ENCODE measurements around the gene ZNF316.
A peak's percentile ranks its signal among the peaks of the same experiment; 100 is the strongest.

The ZNF316 gene

DNA sequence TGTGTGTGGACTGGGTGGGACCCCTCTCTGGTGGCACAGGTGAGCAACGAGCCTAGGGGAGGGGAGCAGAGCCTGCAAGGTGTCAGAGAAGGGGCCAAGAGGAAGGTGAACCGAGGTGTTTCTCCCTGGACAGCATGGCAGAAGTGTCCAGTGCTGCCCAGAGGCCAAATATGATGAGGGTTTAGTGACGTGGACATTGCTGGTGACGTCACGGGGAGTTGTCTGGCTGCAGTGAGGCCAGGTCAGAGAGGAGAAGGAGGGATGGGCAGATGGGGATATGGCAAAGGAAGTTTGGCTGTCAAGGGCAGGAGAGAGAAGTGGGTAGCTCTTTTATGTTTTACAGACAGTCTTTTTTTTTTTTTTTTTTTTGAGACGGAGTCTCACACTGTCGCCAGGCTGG lies 24.3 kb upstream of the ZNF316 start:
- peak overlapping the region in 1 of 2 donors; percentile 36 for H3K4me3 ChIP-seq (ENCODE audit: low read length in 2 of 2)
- no peak overlapping the region for H3K4me2 ChIP-seq (ENCODE audit: insufficient read depth, low read length, poor library complexity, severe bottlenecking)
- H2BK120ac ChIP-seq (ENCODE audit: low read depth, low read length) = no peak overlapping the region
- no peak overlapping the region for H3K27ac ChIP-seq (replicated peaks; ENCODE audit: low read length)
- WGBS, 2 donors (ENCODE audit: extremely low coverage in 2 of 2, insufficient read length in 2 of 2, insufficient replicate concordance in 1 of 2) = no CpG with 5 or more reads among the region's 7 CpGs
- peaks cover 8 to 23% of the 10 kb centered on the region in 2 donors for H3K36me3 ChIP-seq (replicated peaks in 1 of 2; ENCODE audit: control insufficient read depth in 2 of 2, insufficient read depth in 2 of 2, low read length in 2 of 2)
- H3K23ac ChIP-seq (ENCODE audit: low read depth, low read length, poor library complexity) = no peak overlapping the region
- H2AFZ ChIP-seq (ENCODE audit: low read length) = no peak overlapping the region
- H4K8ac ChIP-seq (ENCODE audit: low read depth, low read length) = no peak overlapping the region
- H3K9ac ChIP-seq (ENCODE audit: low read depth, low read length, poor library complexity) = no peak overlapping the region
- H3K4ac ChIP-seq (ENCODE audit: low read length) = no peak overlapping the region
- no peak overlapping the region for H2BK5ac ChIP-seq (ENCODE audit: low read length)
- H3K4me1 ChIP-seq (ENCODE audit: control insufficient read depth in 2 of 2, insufficient read depth in 1 of 2, low read depth in 1 of 2, low read length in 2 of 2) = peaks cover 6 to 8% of the 10 kb centered on the region in 2 donors
- H3K27me3 ChIP-seq (ENCODE audit: control insufficient read depth in 3 of 3, insufficient read depth in 3 of 3, low read depth in 1 of 3, low read length in 3 of 3) = no peaks in the 10 kb centered on the region
- no peak overlapping the region for H2AK5ac ChIP-seq (ENCODE audit: low read depth, low read length)
- no peak overlapping the region for H4K91ac ChIP-seq (ENCODE audit: low read depth, low read length, poor library complexity)
- H2BK15ac ChIP-seq (ENCODE audit: low read length) = no peak overlapping the region
- no peaks in the 10 kb centered on the region for H3K9me3 ChIP-seq (replicated peaks in 1 of 2; ENCODE audit: control insufficient read depth in 2 of 2, insufficient read depth in 1 of 2, low read depth in 1 of 2, low read length in 2 of 2)
- H2BK12ac ChIP-seq (ENCODE audit: low read length) = no peak overlapping the region
- no peak overlapping the region for H3K14ac ChIP-seq (ENCODE audit: low read length)
- H3K79me1 ChIP-seq (ENCODE audit: low read depth, low read length) = peaks cover 8% of the 10 kb centered on the region
- no peak for DNase-seq (ENCODE audit: low spot score)
- H3K18ac ChIP-seq (ENCODE audit: low read length) = peak overlapping the region; percentile 38

DNA sequence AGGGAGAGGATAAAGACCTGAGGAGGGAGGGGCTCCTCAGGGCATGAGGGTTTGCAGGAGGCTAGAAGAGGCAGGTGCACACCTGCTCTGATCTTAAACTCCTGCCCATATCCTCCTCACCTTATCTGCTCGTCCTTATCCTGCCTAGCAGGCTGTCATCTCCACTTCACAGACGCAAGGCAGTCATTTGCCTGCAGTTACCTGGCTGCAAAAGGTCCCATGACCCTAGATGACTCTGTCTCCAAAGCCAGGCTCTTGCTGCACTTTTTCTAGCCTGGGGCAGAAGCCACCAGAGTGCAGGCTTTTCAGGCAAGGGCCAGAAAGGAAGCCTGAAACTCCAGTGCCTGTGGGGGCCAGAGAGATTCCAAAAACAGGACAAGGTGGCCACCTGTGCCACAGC lies 23.4 kb upstream of the ZNF316 start:
- H3K23ac ChIP-seq (ENCODE audit: low read depth, low read length, poor library complexity) = no peak overlapping the region
- no peak overlapping the region for H3K27ac ChIP-seq (replicated peaks; ENCODE audit: low read length)
- H3K9ac ChIP-seq (ENCODE audit: low read depth, low read length, poor library complexity) = no peak overlapping the region
- H3K4me1 ChIP-seq (ENCODE audit: control insufficient read depth in 2 of 2, insufficient read depth in 1 of 2, low read depth in 1 of 2, low read length in 2 of 2) = peaks cover 6 to 8% of the 10 kb centered on the region in 2 donors
- no peaks in the 10 kb centered on the region for H3K27me3 ChIP-seq (ENCODE audit: control insufficient read depth in 3 of 3, insufficient read depth in 3 of 3, low read depth in 1 of 3, low read length in 3 of 3)
- H2BK12ac ChIP-seq (ENCODE audit: low read length) = no peak overlapping the region
- H3K4ac ChIP-seq (ENCODE audit: low read length) = no peak overlapping the region
- peaks cover 8% of the 10 kb centered on the region for H3K79me1 ChIP-seq (ENCODE audit: low read depth, low read length)
- no peak overlapping the region for H2BK15ac ChIP-seq (ENCODE audit: low read length)
- no peak overlapping the region for H2BK120ac ChIP-seq (ENCODE audit: low read depth, low read length)
- H2BK5ac ChIP-seq (ENCODE audit: low read length) = no peak overlapping the region
- no peak overlapping the region for H2AK5ac ChIP-seq (ENCODE audit: low read depth, low read length)
- H3K36me3 ChIP-seq (replicated peaks in 1 of 2; ENCODE audit: control insufficient read depth in 2 of 2, insufficient read depth in 2 of 2, low read length in 2 of 2) = peaks cover 6 to 26% of the 10 kb centered on the region in 2 donors
- no peak overlapping the region for H4K8ac ChIP-seq (ENCODE audit: low read depth, low read length)
- no peak overlapping the region for H3K14ac ChIP-seq (ENCODE audit: low read length)
- peak overlapping the region in 1 of 2 donors; percentile 10 for H3K4me3 ChIP-seq (ENCODE audit: low read length in 2 of 2)
- H2AFZ ChIP-seq (ENCODE audit: low read length) = no peak overlapping the region
- no peak overlapping the region for H3K4me2 ChIP-seq (ENCODE audit: insufficient read depth, low read length, poor library complexity, severe bottlenecking)
- no peak overlapping the region for H4K91ac ChIP-seq (ENCODE audit: low read depth, low read length, poor library complexity)
- H3K9me3 ChIP-seq (replicated peaks in 1 of 2; ENCODE audit: control insufficient read depth in 2 of 2, insufficient read depth in 1 of 2, low read depth in 1 of 2, low read length in 2 of 2) = no peaks in the 10 kb centered on the region
- no CpG with 5 or more reads among the region's 2 CpGs for WGBS, 2 donors (ENCODE audit: extremely low coverage in 2 of 2, insufficient read length in 2 of 2, insufficient replicate concordance in 1 of 2)
- DNase-seq (ENCODE audit: low spot score) = no peak
- no peak overlapping the region for H3K18ac ChIP-seq (ENCODE audit: low read length)

DNA sequence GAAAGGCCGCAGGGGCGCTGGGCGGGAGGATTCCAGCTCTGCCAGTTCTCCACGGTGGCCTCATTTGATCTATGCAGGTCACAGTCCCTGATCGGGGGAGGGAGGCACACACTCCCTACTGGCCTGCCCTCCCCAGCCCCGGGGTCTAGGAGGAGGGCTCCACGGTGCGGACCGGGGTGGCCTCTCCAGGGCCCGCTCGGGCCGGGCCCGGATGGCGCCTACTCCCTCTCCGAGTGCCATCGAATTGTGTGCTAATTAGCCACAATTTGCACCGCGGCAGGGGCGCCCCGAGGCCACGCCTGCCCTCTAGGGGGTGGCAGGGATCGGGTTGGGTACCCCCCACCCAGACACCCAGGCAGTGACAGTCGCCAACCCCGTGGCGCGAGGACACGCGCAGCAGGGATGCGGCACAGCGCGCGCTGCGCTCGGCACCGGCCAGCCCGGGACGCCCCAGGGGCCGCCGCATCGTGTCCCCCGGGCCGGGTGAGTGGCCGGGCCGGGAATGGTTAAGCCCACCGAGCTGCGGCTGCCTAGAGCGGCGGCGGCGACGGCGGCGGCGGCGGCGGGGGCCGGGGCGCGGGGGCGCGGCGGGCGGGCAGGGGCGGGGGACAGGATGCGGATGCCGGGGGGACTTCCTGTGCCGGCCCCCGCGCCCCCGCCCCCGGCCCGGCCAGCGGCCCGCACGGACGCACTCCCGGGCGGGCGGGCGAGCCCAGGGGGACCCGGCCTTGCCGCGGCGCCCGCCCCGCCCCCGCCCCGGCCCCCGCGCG lies 22.0 kb upstream of the ZNF316 start, which contains the start of gene ZNF853:
TSS of gene ZNF853 (plus strand) at position 658 of the 770 bp plus-strand sequence. CDS start 565 bp downstream, outside the sequence.
- Histone ChIP-seq H4K8ac (ENCODE audit: low read depth, low read length) (no peak within 1 kb of the TSS), H3K23ac (ENCODE audit: low read depth, low read length, poor library complexity) (peak within 1 kb of the TSS; percentile 96), H2BK5ac (ENCODE audit: low read length) (peak within 1 kb of the TSS; percentile 93), H3K18ac (ENCODE audit: low read length) (peak within 1 kb of the TSS; percentile 94), H3K27me3 (ENCODE audit: control insufficient read depth in 3 of 3, insufficient read depth in 3 of 3, low read depth in 1 of 3, low read length in 3 of 3) (no peaks in the 10 kb centered on the region), H3K9me3 (replicated peaks in 1 of 2; ENCODE audit: control insufficient read depth in 2 of 2, insufficient read depth in 1 of 2, low read depth in 1 of 2, low read length in 2 of 2) (no peaks in the 10 kb centered on the region), H3K14ac (ENCODE audit: low read length) (peak within 1 kb of the TSS; percentile 97), H2BK120ac (ENCODE audit: low read depth, low read length) (peak within 1 kb of the TSS; percentile 72), H3K27ac (replicated peaks; ENCODE audit: low read length) (peak within 1 kb of the TSS; percentile 72), H4K91ac (ENCODE audit: low read depth, low read length, poor library complexity) (no peak within 1 kb of the TSS), H2BK15ac (ENCODE audit: low read length) (no peak within 1 kb of the TSS), H2BK12ac (ENCODE audit: low read length) (peak within 1 kb of the TSS; percentile 84), H3K4me2 (ENCODE audit: insufficient read depth, low read length, poor library complexity, severe bottlenecking) (peak within 1 kb of the TSS; percentile 95), H3K4me3 (ENCODE audit: low read length in 2 of 2) (peak within 1 kb of the TSS; percentile 93 to 95), H3K4me1 (ENCODE audit: control insufficient read depth in 2 of 2, insufficient read depth in 1 of 2, low read depth in 1 of 2, low read length in 2 of 2) (peaks cover 6 to 8% of the 10 kb centered on the region in 2 donors), H3K79me1 (ENCODE audit: low read depth, low read length) (peaks cover 8% of the 10 kb centered on the region), H2AK5ac (ENCODE audit: low read depth, low read length) (peak within 1 kb of the TSS; percentile 86), H3K4ac (ENCODE audit: low read length) (peak within 1 kb of the TSS; percentile 4), H2AFZ (ENCODE audit: low read length) (peak within 1 kb of the TSS; percentile 100), H3K36me3 (replicated peaks in 1 of 2; ENCODE audit: control insufficient read depth in 2 of 2, insufficient read depth in 2 of 2, low read length in 2 of 2) (peaks cover 6 to 29% of the 10 kb centered on the region in 2 donors), H3K9ac (ENCODE audit: low read depth, low read length, poor library complexity) (peak within 1 kb of the TSS; percentile 97)
- WGBS, 2 donors (ENCODE audit: extremely low coverage in 2 of 2, insufficient read length in 2 of 2, insufficient replicate concordance in 1 of 2) = no CpG with 5 or more reads among the region's 91 CpGs
- peak; percentile 54 for DNase-seq (ENCODE audit: low spot score)

DNA sequence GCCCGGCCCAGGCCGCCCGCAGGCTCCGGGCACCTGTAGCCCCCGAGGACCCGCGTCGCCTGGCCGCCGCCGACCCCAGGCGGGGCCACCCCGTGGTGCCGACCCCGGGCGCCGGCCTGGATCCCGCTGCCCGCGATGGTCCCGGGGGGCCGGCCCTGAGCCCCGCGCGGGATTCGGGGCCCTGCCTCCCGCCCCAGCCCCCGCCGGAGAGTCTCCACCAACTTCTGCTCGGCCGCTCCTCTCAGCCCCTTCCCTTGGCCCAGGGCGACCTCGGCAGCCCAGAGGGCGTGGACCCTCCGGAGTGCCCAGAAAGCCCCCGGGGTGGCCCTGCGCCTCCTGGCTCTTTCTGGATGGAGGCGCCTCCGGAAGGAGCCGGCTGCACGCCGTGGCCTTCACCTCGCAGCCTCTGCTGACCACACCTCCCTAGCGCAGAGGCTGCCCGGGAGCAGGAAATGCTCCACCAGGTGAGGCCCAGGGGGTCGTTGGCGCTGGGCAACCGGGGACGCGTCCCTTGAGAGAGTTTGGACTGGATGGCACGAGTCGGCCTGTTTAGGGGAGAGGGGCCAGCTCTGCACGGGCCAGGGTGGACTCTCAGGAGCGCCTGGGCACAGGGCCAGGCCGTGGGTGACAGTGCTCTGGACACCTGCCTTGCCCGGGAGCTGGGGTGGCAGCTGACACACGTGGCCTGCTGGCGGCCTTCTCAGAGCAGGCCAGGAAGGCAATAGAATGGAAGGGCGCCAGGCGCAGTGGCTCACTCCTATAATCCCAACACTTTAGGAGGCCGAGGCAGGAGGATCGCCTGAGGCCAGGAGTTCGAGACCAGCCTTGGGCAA lies 21.2 kb upstream of the ZNF316 start:
- Histone ChIP-seq H4K91ac (ENCODE audit: low read depth, low read length, poor library complexity) (no peak overlapping the region), H3K23ac (ENCODE audit: low read depth, low read length, poor library complexity) (peak overlapping the region; percentile 60), H2BK12ac (ENCODE audit: low read length) (peak overlapping the region; percentile 84), H3K4ac (ENCODE audit: low read length) (no peak overlapping the region), H3K18ac (ENCODE audit: low read length) (peak overlapping the region; percentile 92), H2BK5ac (ENCODE audit: low read length) (peak overlapping the region; percentile 93), H3K9me3 (replicated peaks in 1 of 2; ENCODE audit: control insufficient read depth in 2 of 2, insufficient read depth in 1 of 2, low read depth in 1 of 2, low read length in 2 of 2) (no peaks in the 10 kb centered on the region), H3K36me3 (replicated peaks in 1 of 2; ENCODE audit: control insufficient read depth in 2 of 2, insufficient read depth in 2 of 2, low read length in 2 of 2) (peaks cover 8 to 35% of the 10 kb centered on the region in 2 donors), H2BK120ac (ENCODE audit: low read depth, low read length) (peak overlapping the region; percentile 72), H3K27ac (replicated peaks; ENCODE audit: low read length) (no peak overlapping the region), H3K27me3 (ENCODE audit: control insufficient read depth in 3 of 3, insufficient read depth in 3 of 3, low read depth in 1 of 3, low read length in 3 of 3) (no peaks in the 10 kb centered on the region), H3K4me3 (ENCODE audit: low read length in 2 of 2) (peak overlapping the region; percentile 91 to 93), H3K79me1 (ENCODE audit: low read depth, low read length) (peaks cover 8% of the 10 kb centered on the region), H4K8ac (ENCODE audit: low read depth, low read length) (no peak overlapping the region), H3K14ac (ENCODE audit: low read length) (no peak overlapping the region), H2AFZ (ENCODE audit: low read length) (peak overlapping the region; percentile 92), H3K9ac (ENCODE audit: low read depth, low read length, poor library complexity) (peak overlapping the region; percentile 86), H3K4me2 (ENCODE audit: insufficient read depth, low read length, poor library complexity, severe bottlenecking) (peak overlapping the region; percentile 77), H2BK15ac (ENCODE audit: low read length) (no peak overlapping the region), H2AK5ac (ENCODE audit: low read depth, low read length) (peak overlapping the region; percentile 86), H3K4me1 (ENCODE audit: control insufficient read depth in 2 of 2, insufficient read depth in 1 of 2, low read depth in 1 of 2, low read length in 2 of 2) (peaks cover 6 to 8% of the 10 kb centered on the region in 2 donors)
- WGBS, 2 donors (ENCODE audit: extremely low coverage in 2 of 2, insufficient read length in 2 of 2, insufficient replicate concordance in 1 of 2) = no CpG with 5 or more reads among the region's 63 CpGs
- no peak for DNase-seq (ENCODE audit: low spot score)

All from neuronal stem cell (in vitro differentiated cells).